Lower leg skin (tissue), 4 donors: ENCODE measurements around the gene MAST3. TPM values are rescaled to one million over a fixed set of nuclear protein-coding genes. Genes with fewer than 3 reads are reported as not detected.

Source experiments
- DNase-seq, 2 donors: peaks; one replicate each; pipeline ENCODE4 v3.0.0-alpha.2; 2019; ENCODE audit warnings: low spot score in 2 of 2
- H3K4me3 ChIP-seq: fragments of 200-600 bp; sonication (generic); 2 replicates; pipeline ENCODE4 v1.5.1; 2017; ENCODE audit warnings: mild to moderate bottlenecking, low read depth; ENCODE audit not compliant: poor library complexity, severe bottlenecking
- CTCF ChIP-seq, 3 donors: fragments of 450-650 bp; IDR thresholded peaks; one replicate each; pipeline ENCODE4 v1.5.1; 2016; ENCODE audit warnings: antibody characterized with exemption in 3 of 3, mild to moderate bottlenecking in 3 of 3, moderate library complexity in 2 of 3
- POLR2A ChIP-seq, 2 donors: fragments of 450-650 bp; IDR thresholded peaks; one replicate each; pipeline ENCODE4 v1.6.1; 2016 to 2017; ENCODE audit warnings: antibody characterized with exemption in 2 of 2, mild to moderate bottlenecking in 1 of 2, moderate library complexity in 1 of 2
- WGBS, 2 donors: methylation state at CpG; one replicate each; pipeline ENCODE4 v1.1.5; 2018; 5-methylcytosine and 5-hydroxymethylcytosine counted together
- intact Hi-C: fragments of 100-400 bp; cut with DNase I; formaldehyde crosslinking; loops from one replicate; pipeline ENCODE4 v1.15.0; 2023; ENCODE audit warnings: low total_unique reads
- total RNA-seq, 4 donors: library from RNA; depleted of rRNA; stranded (reverse); fragments of >200 nt; gene quantifications; one replicate each; pipeline ENCODE4 v1.1.0, GENCODE V29; 2016

MAST3 gene
- total RNA-seq, 4 donors from 2014 or later: 12.9 to 19.8 (median 17.0) TPM

GRCh38 chr19:18197941-18198340 is 100.4 kb downstream of the MAST3 start:
- DNase-seq: no peak
- no peak for TF ChIP-seq CTCF (IDR thresholded peaks at IDR 0.05)
- TF ChIP-seq POLR2A (IDR thresholded peaks at IDR 0.05): no peak
- WGBS, 2 donors: 67 to 73% methylated on average over 6 of the region's 6 CpGs
- intact Hi-C loops: no loop called here
- H3K4me3 ChIP-seq: no peak overlapping the region

DNA sequence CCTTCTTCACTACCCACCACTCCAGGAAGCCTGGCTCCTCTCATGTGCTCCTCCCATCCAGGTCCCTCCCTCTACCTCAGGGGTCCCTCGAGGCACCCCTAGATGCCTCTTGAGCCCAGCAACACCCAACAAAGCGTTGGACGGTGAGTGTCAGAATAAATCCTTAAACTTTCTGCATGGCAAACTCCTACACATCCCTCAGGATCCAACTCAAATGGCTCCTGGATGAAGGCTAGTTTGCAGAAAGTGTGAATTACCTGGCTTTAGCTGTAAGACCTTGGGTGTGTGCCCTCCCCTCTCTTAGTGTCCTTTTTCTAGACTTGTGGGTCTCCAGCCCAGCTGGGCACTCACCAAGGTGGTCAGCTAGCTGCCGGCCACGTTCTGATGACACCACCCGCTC is 100.8 kb downstream of the MAST3 start:
- 89 to 91% methylated on average over 6 of the region's 6 CpGs for WGBS, 2 donors
- TF ChIP-seq CTCF (IDR thresholded peaks at IDR 0.05): no peak
- TF ChIP-seq POLR2A (IDR thresholded peaks at IDR 0.05): no peak
- no peak for DNase-seq

More for the DNA sequence above, 100.8 kb downstream of the MAST3 start:
- intact Hi-C loops: no loop called here
- H3K4me3 ChIP-seq: no peak overlapping the region

Other genes starting within 250 kb of the MAST3 start
- 1 to 10 TPM; 2.1 to 4.0 (median 3.7) TPM for gene JAK3, start 249.8 kb upstream of the MAST3 start, total RNA-seq
- gene RPL18A, start 237.9 kb upstream of the MAST3 start, total RNA-seq: 1,000 to 10,000 TPM; 2,094 to 3,301 (median 2,396) TPM
- not detected for gene SLC5A5, start 225.8 kb upstream of the MAST3 start, total RNA-seq
- 10 to 100 TPM; 32.6 to 91.9 (median 47.4) TPM for gene CCDC124, start 164.8 kb upstream of the MAST3 start, total RNA-seq
- gene KCNN1, start 130.7 kb upstream of the MAST3 start, total RNA-seq: under 1 TPM in 1 of 4 donors, not detected in 3; 0.36 TPM
- 10 to 100 TPM; 54.1 to 92.8 (median 73.5) TPM for gene ARRDC2, start 89.6 kb upstream of the MAST3 start, total RNA-seq
- under 1 TPM in 2 of 4 donors, not detected in 2; 0.34 to 0.58 TPM for gene IL12RB1, start 10.8 kb upstream of the MAST3 start, total RNA-seq
- 10 to 100 TPM in 3 of 4 donors, 1 to 10 TPM in 1; 8.3 to 39.4 (median 32.2) TPM for gene PIK3R2, start 55.4 kb downstream of the MAST3 start, total RNA-seq
- gene IFI30, start 76.0 kb downstream of the MAST3 start, total RNA-seq: 100 to 1,000 TPM in 2 of 4 donors, 10 to 100 TPM in 2; 39.1 to 214 (median 98.3) TPM
- gene MPV17L2, start 95.4 kb downstream of the MAST3 start, total RNA-seq: 10 to 100 TPM in 3 of 4 donors, 1 to 10 TPM in 1; 8.5 to 29.3 (median 20.2) TPM
- 1 to 10 TPM in 3 of 4 donors, under 1 TPM in 1; 0.91 to 2.7 (median 2.1) TPM for gene RAB3A, start 106.3 kb downstream of the MAST3 start, total RNA-seq
- under 1 TPM in 1 of 4 donors, not detected in 3; 0.29 TPM for gene PDE4C, start 128.7 kb downstream of the MAST3 start, total RNA-seq
- gene IQCN, start 176.7 kb downstream of the MAST3 start, total RNA-seq: 1 to 10 TPM in 3 of 4 donors, under 1 TPM in 1; 0.97 to 5.9 (median 3.1) TPM
- gene JUND, start 183.8 kb downstream of the MAST3 start, total RNA-seq: 100 to 1,000 TPM; 337 to 886 (median 413) TPM
- 100 to 1,000 TPM in 2 of 4 donors, 10 to 100 TPM in 2; 59.7 to 149 (median 105) TPM for gene LSM4, start 225.3 kb downstream of the MAST3 start, total RNA-seq
- gene PGPEP1, start 242.8 kb downstream of the MAST3 start, total RNA-seq: 1 to 10 TPM; 2.4 to 7.1 (median 4.8) TPM